HCT116 (cell line): Measurements from ENCODE around the gene KCNJ1.

ENCODE experiments used
- CBX3 ChIP-seq: IDR thresholded peaks from 2 replicates; pipeline ENCODE4 v1.6.1; 2012; ENCODE audit warnings: low read depth
- EGR1 ChIP-seq: IDR thresholded peaks from 2 replicates; pipeline ENCODE4 v1.6.1; 2012; ENCODE audit warnings: low read depth
- EZH2 ChIP-seq: fragments of 200-600 bp; sonication (generic); IDR thresholded peaks from 2 replicates; pipeline ENCODE4 v1.6.1; 2017; ENCODE audit warnings: antibody characterized with exemption, mixed run types
- EZH2phosphoT487 ChIP-seq: fragments of 200-600 bp; IDR thresholded peaks from 2 replicates; pipeline ENCODE4 v1.6.1; 2018; ENCODE audit warnings: antibody characterized with exemption, borderline replicate concordance
- MAX ChIP-seq: IDR thresholded peaks from 2 replicates; pipeline ENCODE4 v1.6.1; 2012
- POLR2A ChIP-seq: IDR thresholded peaks from 2 replicates; pipeline ENCODE4 v1.7.0; 2011; ENCODE audit warnings: borderline replicate concordance; ENCODE audit not compliant: insufficient read depth, insufficient read length; ENCODE audit errors: extremely low read depth
- POLR2AphosphoS5 ChIP-seq: IDR thresholded peaks from 2 replicates; pipeline ENCODE4 v1.6.1; 2011; ENCODE audit warnings: mild to moderate bottlenecking, low read depth, low read length, moderate library complexity
- REST ChIP-seq: IDR thresholded peaks from 2 replicates; pipeline ENCODE4 v1.6.1; 2012; ENCODE audit warnings: low read depth
- SIN3A ChIP-seq: IDR thresholded peaks from 2 replicates; pipeline ENCODE4 v1.6.1; 2012; ENCODE audit warnings: low read depth
- TCF7L2 ChIP-seq: IDR thresholded peaks from 2 replicates; pipeline ENCODE4 v1.7.0; 2011; ENCODE audit warnings: borderline replicate concordance, inconsistent platforms; ENCODE audit not compliant: insufficient read depth, insufficient read length; ENCODE audit errors: extremely low read depth
- YY1 ChIP-seq: IDR thresholded peaks from 2 replicates; pipeline ENCODE4 v1.6.1; 2011; ENCODE audit warnings: low read length, low read depth, moderate library complexity, mild to moderate bottlenecking; ENCODE audit not compliant: insufficient replicate concordance; ENCODE audit errors: extremely low read depth
- ZNF274 ChIP-seq: fragments of 200-500 bp; sonication (Bioruptor generic); IDR thresholded peaks from 2 replicates; pipeline ENCODE4 v1.6.1; 2014; ENCODE audit warnings: mild to moderate bottlenecking, low read depth, low read length, inconsistent platforms
- TF ChIP-seq, protein P1 (sequence below), 3 experiments: fragments of 200-600 bp in 1 of 3; sonication (generic) in 1 of 3; IDR thresholded peaks in 2 of 3; conservative IDR thresholded peaks in 1 of 3; 2 replicates each; pipeline ENCODE4 v1.5.1; 2012 to 2017; ENCODE audit warnings: low read depth in 2 of 3, low read length in 2 of 3, antibody characterized with exemption in 1 of 3, borderline replicate concordance in 1 of 3, control low read depth in 1 of 3, mild to moderate bottlenecking in 1 of 3, mixed read lengths in 1 of 3, mixed run types in 1 of 3, moderate library complexity in 1 of 3; ENCODE audit not compliant: insufficient read depth in 1 of 3
- TF ChIP-seq, protein P2 (sequence below): IDR thresholded peaks from 2 replicates; pipeline ENCODE4 v1.6.1; 2011; ENCODE audit warnings: mild to moderate bottlenecking, low read length, moderate library complexity; ENCODE audit not compliant: insufficient replicate concordance; ENCODE audit errors: extremely low read depth

- TF ChIP-seq REST, result no peak
- TF ChIP-seq, protein P1, sequence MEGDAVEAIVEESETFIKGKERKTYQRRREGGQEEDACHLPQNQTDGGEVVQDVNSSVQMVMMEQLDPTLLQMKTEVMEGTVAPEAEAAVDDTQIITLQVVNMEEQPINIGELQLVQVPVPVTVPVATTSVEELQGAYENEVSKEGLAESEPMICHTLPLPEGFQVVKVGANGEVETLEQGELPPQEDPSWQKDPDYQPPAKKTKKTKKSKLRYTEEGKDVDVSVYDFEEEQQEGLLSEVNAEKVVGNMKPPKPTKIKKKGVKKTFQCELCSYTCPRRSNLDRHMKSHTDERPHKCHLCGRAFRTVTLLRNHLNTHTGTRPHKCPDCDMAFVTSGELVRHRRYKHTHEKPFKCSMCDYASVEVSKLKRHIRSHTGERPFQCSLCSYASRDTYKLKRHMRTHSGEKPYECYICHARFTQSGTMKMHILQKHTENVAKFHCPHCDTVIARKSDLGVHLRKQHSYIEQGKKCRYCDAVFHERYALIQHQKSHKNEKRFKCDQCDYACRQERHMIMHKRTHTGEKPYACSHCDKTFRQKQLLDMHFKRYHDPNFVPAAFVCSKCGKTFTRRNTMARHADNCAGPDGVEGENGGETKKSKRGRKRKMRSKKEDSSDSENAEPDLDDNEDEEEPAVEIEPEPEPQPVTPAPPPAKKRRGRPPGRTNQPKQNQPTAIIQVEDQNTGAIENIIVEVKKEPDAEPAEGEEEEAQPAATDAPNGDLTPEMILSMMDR (IDR thresholded peaks at IDR 0.05 in 2 of 3, conservative IDR thresholded peaks at IDR 0.05 in 1 of 3; ENCODE audit: borderline replicate concordance in 1 of 3, insufficient read depth in 1 of 3, low read depth in 2 of 3, low read length in 2 of 3), result no peak
- no peak for TF ChIP-seq TCF7L2
- TF ChIP-seq EGR1, result no peak
- TF ChIP-seq CBX3, result no peak
- TF ChIP-seq POLR2AphosphoS5, result no peak
- no peak for TF ChIP-seq POLR2A
- no peak for TF ChIP-seq EZH2
- TF ChIP-seq MAX, result no peak
- TF ChIP-seq SIN3A, result no peak
- TF ChIP-seq ZNF274, result no peak
- TF ChIP-seq YY1, result no peak
- TF ChIP-seq, protein P2, sequence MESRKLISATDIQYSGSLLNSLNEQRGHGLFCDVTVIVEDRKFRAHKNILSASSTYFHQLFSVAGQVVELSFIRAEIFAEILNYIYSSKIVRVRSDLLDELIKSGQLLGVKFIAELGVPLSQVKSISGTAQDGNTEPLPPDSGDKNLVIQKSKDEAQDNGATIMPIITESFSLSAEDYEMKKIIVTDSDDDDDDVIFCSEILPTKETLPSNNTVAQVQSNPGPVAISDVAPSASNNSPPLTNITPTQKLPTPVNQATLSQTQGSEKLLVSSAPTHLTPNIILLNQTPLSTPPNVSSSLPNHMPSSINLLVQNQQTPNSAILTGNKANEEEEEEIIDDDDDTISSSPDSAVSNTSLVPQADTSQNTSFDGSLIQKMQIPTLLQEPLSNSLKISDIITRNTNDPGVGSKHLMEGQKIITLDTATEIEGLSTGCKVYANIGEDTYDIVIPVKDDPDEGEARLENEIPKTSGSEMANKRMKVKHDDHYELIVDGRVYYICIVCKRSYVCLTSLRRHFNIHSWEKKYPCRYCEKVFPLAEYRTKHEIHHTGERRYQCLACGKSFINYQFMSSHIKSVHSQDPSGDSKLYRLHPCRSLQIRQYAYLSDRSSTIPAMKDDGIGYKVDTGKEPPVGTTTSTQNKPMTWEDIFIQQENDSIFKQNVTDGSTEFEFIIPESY, result no peak
- TF ChIP-seq EZH2phosphoT487, result no peak
Observed at GRCh38 chr11:128845334-128845780, 21.7 kb downstream of the KCNJ1 start.
